Islet of Langerhans (tissue), 1 donor: ENCODE data around the gene MAOA.
"Not testable (repeated sequence)": the region's sequence is repeated elsewhere in the genome, so short reads cannot be mapped to it uniquely, and the experiment has no call there.

Source experiments
- FAIRE-seq: peaks from one replicate; lab custom pipeline; 2011; peaks lifted over from hg19 to GRCh38; lab: Jason Lieb, UNC

The MAOA gene

GRCh38 chrX:43718081-43718480 lies 62.0 kb downstream of the MAOA start:
- no peak for FAIRE-seq

GRCh38 chrX:43718546-43718945 lies 62.4 kb downstream of the MAOA start:
- no peak for FAIRE-seq

GRCh38 chrX:43718956-43719355 lies 62.9 kb downstream of the MAOA start:
- no peak for FAIRE-seq

- no peak for FAIRE-seq
Observed at GRCh38 chrX:43720082-43720481, 64.0 kb downstream of the MAOA start.

- no peak for FAIRE-seq
Observed at GRCh38 chrX:43720961-43721360, 64.9 kb downstream of the MAOA start.

- not testable (repeated sequence) for FAIRE-seq
Observed at GRCh38 chrX:43725227-43725626, 69.1 kb downstream of the MAOA start.

- not testable (repeated sequence) for FAIRE-seq
Observed at GRCh38 chrX:43727254-43727653, 71.2 kb downstream of the MAOA start.

- FAIRE-seq, result no peak
Observed at GRCh38 chrX:43728002-43728401, 71.9 kb downstream of the MAOA start.

- no peak for FAIRE-seq
Observed at GRCh38 chrX:43728966-43729365, 72.9 kb downstream of the MAOA start.

GRCh38 chrX:43731086-43731485 lies 75.0 kb downstream of the MAOA start:
- FAIRE-seq, result no peak

GRCh38 chrX:43733699-43734098 lies 77.6 kb downstream of the MAOA start:
- no peak for FAIRE-seq

- FAIRE-seq, result no peak
Observed at GRCh38 chrX:43734444-43734843, 78.3 kb downstream of the MAOA start.

GRCh38 chrX:43735534-43735933 lies 79.4 kb downstream of the MAOA start:
- no peak for FAIRE-seq

GRCh38 chrX:43735957-43736356 lies 79.9 kb downstream of the MAOA start:
- no peak for FAIRE-seq

GRCh38 chrX:43741843-43742573 lies 85.9 kb downstream of the MAOA start:
- FAIRE-seq, result no peak

GRCh38 chrX:43743100-43743822 lies 87.2 kb downstream of the MAOA start:
- FAIRE-seq, result no peak

- FAIRE-seq, result peak; percentile 71
Observed at GRCh38 chrX:43744284-43744683, 88.2 kb downstream of the MAOA start.

- FAIRE-seq, result peak; percentile 83
Observed at GRCh38 chrX:43745938-43746721, 90.0 kb downstream of the MAOA start.

GRCh38 chrX:43747476-43747875 lies 91.4 kb downstream of the MAOA start:
- FAIRE-seq, result no peak

- peak; percentile 83 for FAIRE-seq
Observed at GRCh38 chrX:43750248-43750676, 94.2 kb downstream of the MAOA start.

- no peak for FAIRE-seq
Observed at GRCh38 chrX:43753637-43754036, 97.5 kb downstream of the MAOA start.

GRCh38 chrX:43756076-43756475 lies 100.0 kb downstream of the MAOA start:
- FAIRE-seq, result no peak

GRCh38 chrX:43758044-43758443 lies 101.9 kb downstream of the MAOA start:
- FAIRE-seq, result no peak
